ENCODE results near the gene OAF.

DNA sequence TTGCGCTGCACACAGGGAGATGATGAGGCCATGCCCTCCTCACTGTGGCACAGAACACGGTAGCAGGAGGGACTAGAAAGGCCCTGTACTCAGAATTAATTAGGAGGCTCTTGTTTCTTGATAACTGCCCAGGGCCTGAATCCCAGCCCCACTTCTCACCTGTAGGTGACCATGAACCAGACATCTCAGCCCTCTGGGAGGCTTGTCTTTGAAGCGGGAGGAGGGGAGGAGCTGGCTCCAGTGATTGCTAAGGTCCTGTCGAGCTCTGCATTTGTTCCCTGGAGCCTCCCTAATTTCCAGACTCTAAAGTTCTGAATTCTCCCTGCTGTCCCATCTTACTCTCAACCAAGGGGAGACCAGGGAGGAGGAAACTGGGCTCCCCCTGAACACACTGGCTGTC, 19.8 kb upstream of the OAF start:
- TF ChIP-seq, protein P1, sequence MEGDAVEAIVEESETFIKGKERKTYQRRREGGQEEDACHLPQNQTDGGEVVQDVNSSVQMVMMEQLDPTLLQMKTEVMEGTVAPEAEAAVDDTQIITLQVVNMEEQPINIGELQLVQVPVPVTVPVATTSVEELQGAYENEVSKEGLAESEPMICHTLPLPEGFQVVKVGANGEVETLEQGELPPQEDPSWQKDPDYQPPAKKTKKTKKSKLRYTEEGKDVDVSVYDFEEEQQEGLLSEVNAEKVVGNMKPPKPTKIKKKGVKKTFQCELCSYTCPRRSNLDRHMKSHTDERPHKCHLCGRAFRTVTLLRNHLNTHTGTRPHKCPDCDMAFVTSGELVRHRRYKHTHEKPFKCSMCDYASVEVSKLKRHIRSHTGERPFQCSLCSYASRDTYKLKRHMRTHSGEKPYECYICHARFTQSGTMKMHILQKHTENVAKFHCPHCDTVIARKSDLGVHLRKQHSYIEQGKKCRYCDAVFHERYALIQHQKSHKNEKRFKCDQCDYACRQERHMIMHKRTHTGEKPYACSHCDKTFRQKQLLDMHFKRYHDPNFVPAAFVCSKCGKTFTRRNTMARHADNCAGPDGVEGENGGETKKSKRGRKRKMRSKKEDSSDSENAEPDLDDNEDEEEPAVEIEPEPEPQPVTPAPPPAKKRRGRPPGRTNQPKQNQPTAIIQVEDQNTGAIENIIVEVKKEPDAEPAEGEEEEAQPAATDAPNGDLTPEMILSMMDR (IDR thresholded peaks at IDR 0.05; ENCODE audit: insufficient read depth, low read depth, low read length), result no peak
- no peak for TF ChIP-seq EZH2 (IDR thresholded peaks at IDR 0.05; ENCODE audit: insufficient read depth, low read length)

All from astrocyte (in vitro differentiated cells and primary cell).